Measurements from ENCODE around the gene GPX6.
"Not testable (repeated sequence)": the region's sequence is repeated elsewhere in the genome, so short reads cannot be mapped to it uniquely, and the experiment has no call there.

The GPX6 gene

GRCh38 chr6:28474441-28475219 lies 41.0 kb downstream of the GPX6 start (continued):
- TF ChIP-seq ZFP69B (tag by site-specific recombination; IDR thresholded peaks at IDR 0.05) (no peak), ZNF114 (tag by site-specific recombination; IDR thresholded peaks at IDR 0.05) (no peak), ZNF335 (tag by site-specific recombination; conservative IDR thresholded peaks at IDR 0.05) (peak; percentile 89), ZNF555 (tag by site-specific recombination; conservative IDR thresholded peaks at IDR 0.05) (no peak), ZSCAN23 (tag by site-specific recombination; IDR thresholded peaks at IDR 0.05) (no peak), ZNF830 (tag by site-specific recombination; IDR thresholded peaks at IDR 0.05; ENCODE audit: low read depth) (no peak), ZNF354C (tag by site-specific recombination; IDR thresholded peaks at IDR 0.05; ENCODE audit: borderline replicate concordance, low read depth) (no peak), ZNF311 (tag by site-specific recombination; IDR thresholded peaks at IDR 0.05; ENCODE audit: borderline replicate concordance) (no peak), ZNF629 (tag by site-specific recombination; IDR thresholded peaks at IDR 0.05) (peak; percentile 48; the same call in 1 of the 2 replicates), ZSCAN30 (tag by site-specific recombination; IDR thresholded peaks at IDR 0.05) (peak; percentile 88), ZNF223 (tag by site-specific recombination; IDR thresholded peaks at IDR 0.05) (no peak), ZNF266 (tag by site-specific recombination; IDR thresholded peaks at IDR 0.05; ENCODE audit: low read depth) (no peak), ZNF174 (tag by site-specific recombination; IDR thresholded peaks at IDR 0.05) (no peak), INSM2 (tag by site-specific recombination; IDR thresholded peaks at IDR 0.05) (no peak), ZNF785 (tag by site-specific recombination; IDR thresholded peaks at IDR 0.05) (no peak), ZNF211 (tag by site-specific recombination; IDR thresholded peaks at IDR 0.05; ENCODE audit: low read depth) (0 out of 2 replicates have a peak, but pooled peaks have one; percentile 24), KLF9 (tag by site-specific recombination; IDR thresholded peaks at IDR 0.05; ENCODE audit: low read depth) (no peak), GFI1B (tag by site-specific recombination; IDR thresholded peaks at IDR 0.05) (no peak; the same call in 1 of the 2 replicates), ZBTB49 (tag by site-specific recombination; IDR thresholded peaks at IDR 0.05; ENCODE audit: low read depth) (no peak), ZNF221 (tag by site-specific recombination; IDR thresholded peaks at IDR 0.05; ENCODE audit: borderline replicate concordance) (0 out of 2 replicates have a peak, but pooled peaks have one; percentile 9), ZNF777 (tag by site-specific recombination; IDR thresholded peaks at IDR 0.05; ENCODE audit: borderline replicate concordance) (no peak), ZNF561 (tag by site-specific recombination; IDR thresholded peaks at IDR 0.05; ENCODE audit: borderline replicate concordance) (0 out of 2 replicates have a peak, but pooled peaks have one; percentile 39), SCRT1 (tag by site-specific recombination; IDR thresholded peaks at IDR 0.05; ENCODE audit: borderline replicate concordance) (peak; percentile 64; the same call in 1 of the 2 replicates), ZBTB26 (tag by site-specific recombination; optimal IDR thresholded peaks at IDR 0.05) (no peak)
- TF ChIP-seq, protein P1, sequence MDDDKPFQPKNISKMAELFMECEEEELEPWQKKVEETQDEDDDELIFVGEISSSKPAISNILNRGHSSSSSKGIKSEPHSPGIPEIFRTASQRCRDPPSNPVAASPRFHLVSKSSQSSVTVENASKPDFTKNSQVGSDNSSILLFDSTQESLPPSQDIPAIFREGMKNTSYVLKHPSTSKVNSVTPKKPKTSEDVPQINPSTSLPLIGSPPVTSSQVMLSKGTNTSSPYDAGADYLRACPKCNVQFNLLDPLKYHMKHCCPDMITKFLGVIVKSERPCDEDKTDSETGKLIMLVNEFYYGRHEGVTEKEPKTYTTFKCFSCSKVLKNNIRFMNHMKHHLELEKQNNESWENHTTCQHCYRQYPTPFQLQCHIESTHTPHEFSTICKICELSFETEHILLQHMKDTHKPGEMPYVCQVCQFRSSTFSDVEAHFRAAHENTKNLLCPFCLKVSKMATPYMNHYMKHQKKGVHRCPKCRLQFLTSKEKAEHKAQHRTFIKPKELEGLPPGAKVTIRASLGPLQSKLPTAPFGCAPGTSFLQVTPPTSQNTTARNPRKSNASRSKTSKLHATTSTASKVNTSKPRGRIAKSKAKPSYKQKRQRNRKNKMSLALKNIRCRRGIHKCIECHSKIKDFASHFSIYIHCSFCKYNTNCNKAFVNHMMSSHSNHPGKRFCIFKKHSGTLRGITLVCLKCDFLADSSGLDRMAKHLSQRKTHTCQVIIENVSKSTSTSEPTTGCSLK (tag by site-specific recombination; IDR thresholded peaks at IDR 0.05), result no peak

GRCh38 chr6:28469153-28469745 lies 46.3 kb downstream of the GPX6 start:
- H3K36me3 ChIP-seq (ENCODE audit: control insufficient read depth in 2 of 2, insufficient read depth in 1 of 2, low read length in 2 of 2); H3K4me3 ChIP-seq (ENCODE audit: low read depth, low read length); H3K9me3 ChIP-seq (ENCODE audit: control insufficient read depth, insufficient read depth, low read depth, low read length); POLR2A ChIA-PET; CTCF ChIA-PET; H3K27ac ChIP-seq (ENCODE audit: extremely low read depth, low read depth, low read length); H3K4me1 ChIP-seq (ENCODE audit: control insufficient read depth, insufficient read depth, low read length): not testable (repeated sequence)
